Measurements from ENCODE around the gene ZNF678.
"Not testable (repeated sequence)": the region's sequence is repeated elsewhere in the genome, so short reads cannot be mapped to it uniquely, and the experiment has no call there.

Gene ZNF678

GRCh38 chr1:227661495-227661894 lies 98.1 kb downstream of the ZNF678 start:
- H3K27ac ChIP-seq = no peak overlapping the region
- TF ChIP-seq CTCF (conservative IDR thresholded peaks at IDR 0.05) = no peak

GRCh38 chr1:227662933-227663332 lies 99.6 kb downstream of the ZNF678 start:
- TF ChIP-seq CTCF (conservative IDR thresholded peaks at IDR 0.05) = no peak
- no peak overlapping the region for H3K27ac ChIP-seq

GRCh38 chr1:227666286-227666685 lies 102.9 kb downstream of the ZNF678 start:
- no peak overlapping the region for H3K27ac ChIP-seq
- TF ChIP-seq CTCF (conservative IDR thresholded peaks at IDR 0.05) = no peak

- TF ChIP-seq CTCF (conservative IDR thresholded peaks at IDR 0.05) = no peak
Measured at GRCh38 chr1:227673441-227673840, 110.1 kb downstream of the ZNF678 start.

GRCh38 chr1:227685807-227686206 lies 122.5 kb downstream of the ZNF678 start:
- H3K27ac ChIP-seq = no peak overlapping the region
- TF ChIP-seq CTCF (conservative IDR thresholded peaks at IDR 0.05) = no peak

More at GRCh38 chr1:227673441-227673840, 110.1 kb downstream of the ZNF678 start:
- no peak overlapping the region for H3K27ac ChIP-seq

GRCh38 chr1:227697321-227697864 lies 134.0 kb downstream of the ZNF678 start:
- no peak overlapping the region for H3K27ac ChIP-seq
- no peak for TF ChIP-seq CTCF (conservative IDR thresholded peaks at IDR 0.05)

GRCh38 chr1:227701631-227702030 lies 138.3 kb downstream of the ZNF678 start:
- H3K27ac ChIP-seq = not testable (repeated sequence)

- H3K27ac ChIP-seq = no peak overlapping the region
- TF ChIP-seq CTCF (conservative IDR thresholded peaks at IDR 0.05) = no peak
Measured at GRCh38 chr1:227707846-227708245, 144.5 kb downstream of the ZNF678 start.
